ENCODE measurements around the gene RNF151.
"Not testable (repeated sequence)": the region's sequence is repeated elsewhere in the genome, so short reads cannot be mapped to it uniquely, and the experiment has no call there.

The RNF151 gene

GRCh38 chr16:1959269-1960039 lies 7.2 kb upstream of the RNF151 start, which contains the start of gene NDUFB10:
TSS of gene NDUFB10 (plus strand) at chr16:1959538. CDS start at chr16:1959625, 87 bp downstream.
- peak; percentile 87 for DNase-seq (ENCODE audit: low spot score)

GRCh38 chr16:1960665-1961630 lies 5.7 kb upstream of the RNF151 start:
- DNase-seq (ENCODE audit: low spot score): peak; percentile 72

GRCh38 chr16:1961651-1962067 lies 5.0 kb upstream of the RNF151 start:
- no peak for DNase-seq (ENCODE audit: low spot score)

- DNase-seq (ENCODE audit: low spot score): not testable (repeated sequence)
Measured at GRCh38 chr16:1962161-1963153, 4.2 kb upstream of the RNF151 start.

GRCh38 chr16:1963806-1964505 lies 2.7 kb upstream of the RNF151 start:
- DNase-seq (ENCODE audit: low spot score): no peak

- DNase-seq (ENCODE audit: low spot score): peak; percentile 98
Measured at GRCh38 chr16:1964506-1965395, 1.9 kb upstream of the RNF151 start, which contains the start of gene RPS2. TSS of gene RPS2 (minus strand) at chr16:1964826. CDS start at chr16:1964625, 201 bp downstream.

- no peak for DNase-seq (ENCODE audit: low spot score)
Measured at GRCh38 chr16:1965396-1966001, 1.2 kb upstream of the RNF151 start.

GRCh38 chr16:1968146-1968953 lies 1.7 kb downstream of the RNF151 start:
- no peak for DNase-seq (ENCODE audit: low spot score)

- peak; percentile 93 for DNase-seq (ENCODE audit: low spot score)
Measured at GRCh38 chr16:1971796-1972489, 5.3 kb downstream of the RNF151 start, which contains the start of gene TBL3. TSS of gene TBL3 (plus strand) at chr16:1972053. CDS start at chr16:1972165, 112 bp downstream.

GRCh38 chr16:1972490-1972877 lies 5.8 kb downstream of the RNF151 start:
- DNase-seq (ENCODE audit: low spot score): no peak

- no peak for DNase-seq (ENCODE audit: low spot score)
Measured at GRCh38 chr16:1973461-1974156, 7.0 kb downstream of the RNF151 start.

GRCh38 chr16:1974157-1975070 lies 7.8 kb downstream of the RNF151 start:
- DNase-seq (ENCODE audit: low spot score): no peak

- DNase-seq (ENCODE audit: low spot score): no peak
Measured at GRCh38 chr16:1975432-1976215, 9.0 kb downstream of the RNF151 start.

GRCh38 chr16:1976216-1976520 lies 9.5 kb downstream of the RNF151 start:
- DNase-seq (ENCODE audit: low spot score): no peak
